Stimulated activated CD4-positive, alpha-beta T cell treated with anti-CD3 and anti-CD28 coated beads, TNF-alpha, amount 100 ng/mL, for 1 hour (primary cell): ENCODE measurements around the gene SELENOS.
"Not testable (repeated sequence)": the region's sequence is repeated elsewhere in the genome, so short reads cannot be mapped to it uniquely, and the experiment has no call there.

ENCODE experiments used
- DNase-seq, 3 donors: peaks; one replicate each; pipeline ENCODE4 v3.0.0-alpha.2; 2020; ENCODE audit warnings: low read depth in 3 of 3, low spot score in 1 of 3

SELENOS gene

GRCh38 chr15:101310161-101310480 is 32.8 kb upstream of the SELENOS start:
- DNase-seq: no peak

- DNase-seq: no peak
These were observed 32.3 kb upstream of the SELENOS start for GRCh38 chr15:101309436-101310160.

GRCh38 chr15:101308604-101309435 is 31.5 kb upstream of the SELENOS start:
- DNase-seq: no peak

GRCh38 chr15:101307897-101308603 is 30.8 kb upstream of the SELENOS start:
- no peak for DNase-seq

GRCh38 chr15:101307048-101307896 is 30.0 kb upstream of the SELENOS start:
- no peak for DNase-seq

DNA sequence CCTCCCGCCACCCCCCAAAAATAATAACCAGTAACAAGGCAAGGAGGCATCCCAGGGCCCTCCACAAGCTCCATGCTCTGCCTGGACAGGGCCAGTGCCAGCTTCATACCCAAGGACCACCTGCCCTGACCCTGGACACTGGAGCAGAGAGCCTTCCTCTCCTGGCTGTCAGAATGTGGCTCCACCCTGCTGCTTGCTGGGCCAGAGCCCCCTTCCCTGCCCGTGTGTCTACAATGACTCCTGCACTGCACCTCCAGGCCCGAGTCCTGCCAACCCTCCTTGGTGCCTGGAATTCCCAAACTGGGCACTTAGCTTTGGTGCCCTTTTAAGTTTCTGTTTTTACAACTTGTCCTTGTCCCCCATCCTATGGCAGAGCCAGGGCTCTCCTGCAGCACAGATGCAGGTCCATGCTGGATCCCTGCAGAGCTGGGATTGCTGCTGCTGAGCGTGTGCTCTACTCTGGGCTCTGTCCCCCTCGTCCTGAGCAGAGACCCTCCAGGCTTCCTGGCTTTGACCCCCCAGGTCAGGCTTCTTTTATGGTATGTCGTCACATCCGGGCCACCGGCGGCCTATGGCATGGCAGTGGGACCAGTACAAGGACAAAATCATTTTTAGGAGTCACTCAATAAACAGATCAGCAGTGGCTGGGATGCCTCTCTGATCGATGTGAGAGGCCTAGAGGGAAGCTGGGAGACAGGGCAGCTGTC is 29.2 kb upstream of the SELENOS start:
- no peak for DNase-seq

DNA sequence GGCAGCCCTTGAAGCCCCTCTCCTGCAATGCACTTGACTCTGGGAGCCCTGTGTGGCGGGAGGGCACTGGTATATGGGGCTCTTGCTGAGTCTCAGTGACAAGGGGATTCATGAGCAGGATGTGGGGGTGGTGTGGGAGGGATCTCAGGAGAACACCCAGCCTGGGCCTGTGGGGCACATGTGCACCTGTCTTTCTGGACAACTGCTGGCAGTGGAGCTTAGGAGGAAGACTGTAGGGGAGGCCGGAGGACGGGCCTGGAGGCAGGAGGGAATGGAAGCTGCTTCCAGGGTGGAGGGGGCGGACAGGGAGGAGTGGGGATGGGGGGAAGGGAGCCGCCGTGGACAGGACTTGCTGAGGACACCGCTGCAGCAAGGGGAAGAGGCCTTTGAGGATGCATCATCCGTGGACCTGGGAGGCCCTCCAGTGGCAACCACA is 28.6 kb upstream of the SELENOS start:
- DNase-seq: no peak

- no peak for DNase-seq
These were observed 26.1 kb upstream of the SELENOS start for GRCh38 chr15:101303408-101303807.

GRCh38 chr15:101296418-101297405 is 19.4 kb upstream of the SELENOS start:
- DNase-seq: no peak

DNA sequence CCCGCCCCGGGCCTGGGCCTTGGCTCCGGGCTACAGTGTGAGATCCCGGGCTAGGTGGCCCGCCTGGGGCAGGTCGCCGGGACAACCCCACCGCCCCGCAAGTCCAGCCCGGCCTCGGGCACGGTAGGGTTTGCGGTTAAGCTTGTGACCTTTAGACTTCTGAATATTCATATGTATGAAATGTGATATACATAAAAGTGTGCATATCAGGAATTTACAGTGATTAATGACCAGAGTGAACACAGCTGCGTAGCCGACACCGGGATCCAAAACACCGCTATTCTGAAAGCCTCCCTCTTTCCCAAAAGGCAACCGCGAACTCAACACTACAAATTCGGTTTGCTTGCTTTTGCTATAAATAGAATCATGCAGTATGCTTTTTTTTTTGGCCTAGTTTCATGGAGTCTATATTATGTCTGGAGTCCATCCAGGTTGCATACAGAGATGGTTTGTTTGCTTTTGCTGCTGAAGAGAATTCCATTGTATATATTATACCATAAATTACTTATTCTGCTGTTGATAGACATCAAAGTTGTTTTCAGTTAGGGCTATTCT is 18.4 kb upstream of the SELENOS start:
- no peak for DNase-seq

DNA sequence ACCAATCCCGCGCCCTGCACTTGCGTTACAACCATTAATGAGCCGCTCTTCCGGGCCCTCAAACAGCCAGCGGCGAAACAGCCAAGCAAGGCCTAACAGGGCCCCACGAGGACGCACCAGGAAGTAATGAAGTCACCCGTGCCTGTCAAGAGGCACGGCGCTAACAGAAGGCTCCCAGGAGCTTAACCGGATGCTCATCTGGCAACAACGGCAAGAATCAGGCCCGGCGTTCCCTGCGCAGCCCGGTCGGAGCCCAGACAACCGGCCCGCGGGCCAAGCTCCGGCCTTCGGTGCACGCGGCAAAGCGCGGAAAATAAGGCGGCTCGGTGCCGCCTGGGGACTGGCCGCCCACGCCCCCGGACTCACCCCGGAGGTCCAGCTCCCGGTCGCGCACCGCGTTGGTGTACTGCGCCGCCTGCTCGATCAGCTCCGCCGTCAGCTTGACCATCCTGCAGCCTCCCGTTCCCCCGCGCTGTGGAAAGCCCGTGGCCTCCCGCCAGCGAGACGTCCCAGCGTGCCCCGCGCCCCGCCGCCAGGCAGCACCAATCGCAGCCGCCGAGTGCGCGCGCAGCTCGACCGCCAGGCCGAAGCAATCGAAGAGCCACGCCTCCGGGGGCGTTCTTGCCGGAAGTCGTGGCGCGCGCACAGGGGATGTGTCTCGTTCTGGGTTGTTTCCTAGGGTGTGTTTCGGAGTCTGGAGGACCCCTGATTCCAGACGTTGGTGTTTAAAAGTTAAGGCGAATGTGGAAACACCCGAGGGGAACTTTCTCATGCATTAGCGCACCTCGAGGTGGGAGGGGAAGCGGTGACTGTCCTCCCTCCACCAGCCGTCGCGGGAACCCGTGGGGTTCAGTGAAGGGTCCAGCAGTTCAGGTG is 17.7 kb upstream of the SELENOS start, which contains the start of gene SNRPA1:
SNRPA1 (minus strand) TSS at position 518 of the 876 bp plus-strand sequence; CDS start at position 448, 70 bp downstream.
- peak; percentile 92 to 98 (median 94) for DNase-seq

DNA sequence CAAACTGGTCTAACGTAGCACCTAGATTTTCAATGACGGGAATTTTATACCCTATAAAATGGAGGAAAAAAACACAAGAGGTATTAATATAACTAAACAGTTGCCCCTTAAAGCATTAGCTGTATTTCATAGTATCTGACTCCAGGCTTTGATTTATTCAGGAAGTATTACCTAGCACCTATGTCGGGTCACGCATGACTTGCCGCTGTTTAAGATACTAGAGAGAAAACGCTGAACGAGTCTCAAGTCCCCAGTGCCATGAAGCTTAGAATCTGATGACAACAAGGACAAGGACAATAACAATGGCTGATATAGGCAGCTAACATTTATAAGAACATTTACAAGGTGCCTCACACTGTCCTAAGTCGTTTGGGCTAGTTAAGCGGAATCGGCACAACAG is 15.8 kb upstream of the SELENOS start:
- no peak for DNase-seq

DNA sequence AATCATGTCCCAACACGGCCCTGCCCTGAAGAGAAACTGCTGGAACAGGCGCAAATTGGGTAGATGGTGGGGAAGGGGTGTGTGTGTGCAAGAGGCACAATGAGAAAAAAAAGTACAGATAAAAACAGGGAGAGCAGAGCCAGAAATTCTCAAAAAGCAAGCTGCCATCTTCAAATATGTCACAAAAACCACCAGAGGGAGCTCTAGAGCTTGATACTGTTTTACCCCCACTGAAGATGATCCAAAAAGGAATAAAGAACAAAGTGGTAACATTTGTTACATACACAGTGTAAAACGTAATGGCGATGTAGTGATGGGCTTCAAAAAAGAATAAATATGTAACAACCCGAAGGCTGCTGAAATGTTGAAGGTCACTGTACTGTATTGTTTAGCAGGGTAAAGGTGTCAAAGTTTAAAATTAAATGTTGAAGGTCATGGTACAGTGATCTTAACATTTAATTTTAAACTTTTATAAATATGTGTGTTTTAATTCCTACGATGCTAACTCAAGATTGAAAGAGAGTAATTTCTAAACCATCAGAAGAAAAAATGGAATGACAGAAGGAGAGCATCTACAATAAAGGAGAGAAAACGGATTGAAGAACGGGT is 11.7 kb upstream of the SELENOS start:
- no peak for DNase-seq

- not testable (repeated sequence) for DNase-seq
These were observed 10.1 kb upstream of the SELENOS start for GRCh38 chr15:101287342-101287741.

- DNase-seq: no peak
These were observed 9.3 kb upstream of the SELENOS start for GRCh38 chr15:101286471-101287114.

DNA sequence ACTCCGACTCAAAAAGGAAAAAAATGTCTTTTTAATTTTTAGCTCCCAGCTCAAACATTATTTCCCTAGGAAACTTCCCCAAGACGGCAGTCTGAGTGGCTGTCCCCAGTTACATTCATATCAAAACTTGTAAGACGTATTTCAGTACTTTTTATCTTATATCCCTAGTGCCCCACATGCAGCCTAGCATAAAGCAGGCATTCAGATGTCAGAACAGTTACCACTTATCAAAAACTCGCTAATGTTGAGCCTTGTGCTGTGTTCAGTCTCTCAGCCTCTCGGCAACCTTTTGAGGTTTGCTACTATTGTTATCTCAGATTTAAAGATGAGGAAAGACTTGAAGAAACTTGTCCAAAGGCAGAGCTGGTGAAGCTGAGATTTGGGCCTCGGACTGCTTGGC is 6.6 kb upstream of the SELENOS start:
- DNase-seq: no peak

GRCh38 chr15:101280007-101280406 is 2.7 kb upstream of the SELENOS start:
- DNase-seq: no peak
